Immature natural killer cell (primary cell): Measurements from ENCODE around the gene TGFBRAP1. TPM values are rescaled to one million over a fixed set of nuclear protein-coding genes. Genes with fewer than 3 reads are reported as not detected.

Source experiments
- DNase-seq, 3 donors: peaks; one replicate each; pipeline ENCODE4 v3.0.0; 2022; ENCODE audit warnings: mixed read lengths in 1 of 3
- H3K27ac Mint-ChIP-seq, 6 donors: one replicate each; pipeline ENCODE4 v1.8.0; 2020; ENCODE audit warnings: mixed read lengths in 6 of 6, mild to moderate bottlenecking in 5 of 6, inconsistent platforms in 4 of 6, moderate library complexity in 3 of 6
- H3K27me3 Mint-ChIP-seq, 3 donors: one replicate each; pipeline ENCODE4 v1.8.0; 2020 to 2021; ENCODE audit warnings: low read depth in 3 of 3, mild to moderate bottlenecking in 3 of 3, mixed read lengths in 3 of 3, moderate library complexity in 3 of 3, inconsistent platforms in 1 of 3
- H3K36me3 Mint-ChIP-seq, 3 donors: one replicate each; pipeline ENCODE4 v1.8.0; 2020; ENCODE audit warnings: mixed read lengths in 3 of 3, inconsistent platforms in 2 of 3, mild to moderate bottlenecking in 2 of 3
- H3K4me1 Mint-ChIP-seq, 2 donors: one replicate each; pipeline ENCODE4 v1.8.0; 2020; ENCODE audit warnings: inconsistent platforms in 2 of 2, mild to moderate bottlenecking in 2 of 2, mixed read lengths in 2 of 2, moderate library complexity in 1 of 2
- H3K4me3 Mint-ChIP-seq, 5 donors: one replicate each; pipeline ENCODE4 v1.8.0; 2020; ENCODE audit warnings: mild to moderate bottlenecking in 5 of 5, mixed read lengths in 5 of 5, inconsistent platforms in 3 of 5, moderate library complexity in 3 of 5
- H3K9me3 Mint-ChIP-seq, 6 donors: one replicate each; pipeline ENCODE4 v1.8.0; 2020; ENCODE audit warnings: mild to moderate bottlenecking in 6 of 6, mixed read lengths in 6 of 6, inconsistent platforms in 4 of 6, moderate library complexity in 3 of 6
- polyA plus RNA-seq, 3 donors: library from polyadenylated mRNA; unstranded; fragments of 300-500 nt; fragmentation: Illumina TruSeq; gene quantifications; one replicate each; pipeline ENCODE4 v1.2.3, GENCODE V29; 2021

The TGFBRAP1 gene
- polyA plus RNA-seq, 3 donors from 2014 or later = 10.7 to 29.8 (median 15.7) TPM

DNA sequence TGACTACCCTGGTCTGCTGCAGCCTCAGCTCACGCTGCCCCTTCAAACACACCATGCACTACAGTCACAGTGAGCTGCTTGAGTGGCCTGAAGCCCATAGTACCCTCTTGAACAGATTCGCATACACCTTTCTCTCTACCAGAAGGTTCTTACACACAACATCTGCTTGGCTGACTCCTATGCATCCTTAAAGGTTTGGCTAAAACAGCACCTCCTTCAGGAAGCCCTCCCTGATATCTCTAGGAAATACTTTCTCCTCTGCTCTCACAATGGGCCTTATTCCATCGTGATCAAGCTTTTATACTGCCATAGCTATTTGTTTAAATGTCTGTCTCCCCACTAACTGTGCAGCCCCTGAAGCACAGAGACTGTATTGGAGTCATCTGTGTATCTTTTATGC, 31.5 kb downstream of the TGFBRAP1 start:
- Mint-ChIP-seq H3K4me3 (no peak overlapping the region), H3K27me3 (peaks cover 0 to 2% (median 0%) of the 10 kb centered on the region in 3 donors), H3K9me3 (no peaks in the 10 kb centered on the region), H3K27ac (no peak overlapping the region), H3K36me3 (peaks cover 18 to 37% (median 23%) of the 10 kb centered on the region in 3 donors), H3K4me1 (peaks cover 19 to 34% of the 10 kb centered on the region in 2 donors)
- DNase-seq = no peak

DNA sequence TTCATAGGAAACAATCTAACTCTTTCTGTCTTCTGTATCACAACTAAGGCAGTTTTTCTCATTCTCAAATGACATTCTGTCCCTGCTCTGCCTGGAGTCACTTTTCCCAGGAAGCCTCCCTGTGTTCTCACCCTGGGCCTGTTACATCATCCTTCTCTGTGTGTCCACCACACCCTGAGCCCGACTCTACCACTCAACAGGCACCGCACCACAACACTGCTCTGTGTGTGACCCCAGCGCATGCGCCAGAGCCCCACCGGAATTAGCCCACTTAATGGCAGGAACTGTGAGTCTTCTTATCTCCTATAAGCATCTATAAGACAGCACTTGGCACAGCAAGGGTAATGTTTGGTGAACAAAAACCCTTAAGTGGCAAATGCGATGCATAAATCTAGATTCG, 32.3 kb downstream of the TGFBRAP1 start:
- Mint-ChIP-seq H3K27me3 (peaks cover 0 to 2% (median 0%) of the 10 kb centered on the region in 3 donors), H3K36me3 (peaks cover 18 to 39% (median 26%) of the 10 kb centered on the region in 3 donors), H3K9me3 (no peaks in the 10 kb centered on the region), H3K4me3 (no peak overlapping the region), H3K4me1 (peaks cover 16 to 26% of the 10 kb centered on the region in 2 donors), H3K27ac (peak overlapping the region in 3 of 6 donors; percentile 29 to 63 (median 47))
- no peak for DNase-seq

DNA sequence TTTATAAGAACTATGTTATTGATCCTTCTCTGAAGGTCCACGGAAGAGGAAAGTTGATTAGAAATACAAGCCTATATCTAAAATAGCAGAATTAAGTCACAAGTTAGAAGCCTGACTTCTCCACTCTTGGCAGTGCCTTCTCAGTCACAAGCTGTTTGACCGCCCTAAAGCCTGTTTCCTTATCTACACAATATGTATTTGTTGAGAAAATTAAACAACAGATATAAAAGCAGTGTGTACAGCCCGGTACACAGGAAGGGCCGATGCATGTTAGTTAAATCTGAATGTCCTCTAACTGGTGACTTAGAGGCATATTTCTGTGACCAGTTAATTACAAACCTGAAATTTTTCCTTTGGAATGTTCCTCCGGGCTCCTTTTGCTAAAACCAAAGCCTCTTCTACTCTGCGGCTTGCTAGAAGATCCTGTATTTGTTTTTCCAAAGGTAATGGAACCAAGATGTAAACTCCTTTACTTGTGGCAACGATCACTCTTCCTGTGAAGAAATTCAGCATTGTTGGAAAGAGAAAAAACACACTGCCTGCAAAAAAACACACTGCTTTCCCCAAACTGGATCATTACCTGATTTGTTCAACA, 33.4 kb downstream of the TGFBRAP1 start:
- no peak for DNase-seq
- Mint-ChIP-seq H3K4me3 (no peak overlapping the region), H3K27ac (no peak overlapping the region), H3K4me1 (peaks cover 5 to 16% of the 10 kb centered on the region in 2 donors), H3K36me3 (peaks cover 23 to 47% (median 35%) of the 10 kb centered on the region in 3 donors), H3K27me3 (peaks cover 0 to 2% (median 0%) of the 10 kb centered on the region in 3 donors), H3K9me3 (no peaks in the 10 kb centered on the region)

DNA sequence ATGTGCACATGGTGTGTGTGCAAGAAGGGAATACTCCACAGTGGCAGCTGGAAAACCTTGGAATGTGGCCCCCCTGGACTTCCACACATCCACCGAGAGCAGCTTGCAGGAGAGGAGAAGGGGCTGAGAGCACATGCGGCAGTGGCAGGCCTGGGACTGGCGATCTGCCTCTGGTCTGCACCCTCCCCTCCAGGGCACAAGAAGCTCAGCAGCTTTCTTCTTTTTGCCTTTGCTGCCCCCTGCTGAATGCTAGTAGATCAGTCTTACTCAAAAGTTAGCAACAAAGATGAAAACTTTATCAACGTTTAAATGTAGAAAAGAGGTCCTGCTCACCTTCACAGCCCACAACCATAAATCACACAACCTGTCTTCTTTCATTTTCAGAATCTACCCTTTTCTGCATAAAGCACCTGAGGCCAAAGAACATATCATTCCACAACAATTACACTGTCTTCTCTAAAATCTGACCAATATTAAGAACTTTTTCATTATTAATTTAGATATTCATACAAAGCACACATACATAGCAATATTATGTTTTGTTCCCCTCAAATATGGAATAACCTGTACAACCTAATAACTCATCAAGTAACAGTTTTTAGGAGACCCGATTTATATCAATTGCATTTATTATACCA, 34.6 kb downstream of the TGFBRAP1 start:
- no peaks in the 10 kb centered on the region for H3K9me3 Mint-ChIP-seq
- H3K27me3 Mint-ChIP-seq = peaks cover 0 to 2% (median 0%) of the 10 kb centered on the region in 3 donors
- no peak overlapping the region for H3K4me3 Mint-ChIP-seq
- peak overlapping the region in 1 of 6 donors; percentile 10 for H3K27ac Mint-ChIP-seq
- peak in 2 of 3 donors; percentile 9 to 14 for DNase-seq
- H3K36me3 Mint-ChIP-seq = peaks cover 27 to 54% (median 39%) of the 10 kb centered on the region in 3 donors
- peaks cover 3 to 16% of the 10 kb centered on the region in 2 donors for H3K4me1 Mint-ChIP-seq

DNA sequence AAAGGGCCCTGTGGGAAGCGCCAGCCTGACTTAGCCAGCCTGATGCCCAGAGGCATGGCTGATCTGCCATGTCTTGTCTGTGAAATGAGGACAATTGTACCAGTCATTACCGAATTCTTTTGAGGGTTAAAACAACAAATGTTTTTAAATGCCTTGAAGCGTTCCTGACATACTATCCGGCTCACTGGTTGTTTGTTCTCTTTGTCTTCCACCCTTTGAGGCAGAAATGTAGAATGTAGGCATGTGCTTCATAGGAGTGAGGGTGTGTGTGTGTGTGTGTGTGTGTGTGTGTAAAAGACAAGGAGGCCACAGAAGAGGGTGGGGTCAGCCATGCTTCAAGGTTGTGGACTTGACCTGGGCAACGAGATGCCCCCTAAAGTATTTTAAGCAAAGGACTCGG, 35.5 kb downstream of the TGFBRAP1 start:
- peaks cover 27 to 60% (median 39%) of the 10 kb centered on the region in 3 donors for H3K36me3 Mint-ChIP-seq
- H3K27me3 Mint-ChIP-seq = peaks cover 0 to 2% (median 0%) of the 10 kb centered on the region in 3 donors
- DNase-seq = no peak
- no peak overlapping the region for H3K4me3 Mint-ChIP-seq
- no peaks in the 10 kb centered on the region for H3K9me3 Mint-ChIP-seq
- H3K27ac Mint-ChIP-seq = no peak overlapping the region
- peaks cover 3 to 16% of the 10 kb centered on the region in 2 donors for H3K4me1 Mint-ChIP-seq

DNA sequence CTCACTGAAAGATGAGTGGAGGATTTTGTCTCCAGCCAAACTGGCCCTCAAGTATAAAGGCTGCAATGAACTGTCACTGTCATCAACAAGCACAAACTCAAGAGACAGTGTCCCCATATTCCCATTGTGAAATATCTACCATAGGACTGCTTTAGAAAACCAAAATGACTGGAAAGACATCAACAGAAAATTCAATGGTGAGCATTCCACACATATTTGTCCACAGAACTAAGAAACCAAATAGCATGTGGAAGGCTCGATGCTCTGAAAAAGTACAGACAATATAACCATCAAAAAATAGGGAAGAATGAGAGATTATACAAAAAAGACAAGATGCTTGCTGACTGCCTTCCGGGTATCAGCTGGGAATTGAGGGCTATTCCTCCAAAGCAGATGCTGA, 37.6 kb downstream of the TGFBRAP1 start:
- Mint-ChIP-seq H3K4me3 (no peak overlapping the region), H3K9me3 (no peaks in the 10 kb centered on the region), H3K36me3 (peaks cover 14 to 43% (median 22%) of the 10 kb centered on the region in 3 donors), H3K27me3 (peaks cover 0 to 2% (median 0%) of the 10 kb centered on the region in 3 donors), H3K4me1 (peaks cover 0 to 7% of the 10 kb centered on the region in 2 donors), H3K27ac (no peak overlapping the region)
- no peak for DNase-seq

DNA sequence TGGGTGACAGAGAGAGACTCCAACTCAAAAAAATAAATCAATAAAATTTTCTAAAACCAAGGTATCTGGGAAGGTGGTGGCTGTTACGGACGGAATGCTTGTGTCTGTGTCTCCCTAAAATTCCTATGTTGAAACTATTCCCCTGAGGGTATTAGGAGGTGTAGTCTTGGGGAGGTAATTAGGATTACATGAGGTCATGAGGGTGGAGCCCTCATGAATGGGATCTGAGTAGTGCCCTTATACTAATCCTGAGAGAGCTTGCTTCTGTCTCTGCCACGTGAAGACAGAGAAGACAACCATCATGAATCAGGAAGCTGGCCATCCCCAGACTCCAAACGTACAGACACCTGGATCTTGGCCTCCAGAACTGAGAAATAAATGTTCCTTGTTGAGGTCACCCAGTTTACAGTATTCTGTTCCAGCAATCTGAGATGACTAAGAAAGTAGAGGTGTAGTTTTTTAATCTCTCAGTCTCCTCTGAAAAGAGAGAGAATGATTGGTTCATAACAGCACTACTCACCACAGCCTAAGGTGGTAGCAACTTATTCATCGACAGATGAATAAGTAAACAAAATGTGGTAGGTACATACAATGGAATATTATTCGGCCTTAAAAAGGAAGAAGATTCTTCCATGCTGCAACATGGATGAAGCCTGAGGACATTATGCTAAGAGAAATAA, 38.4 kb downstream of the TGFBRAP1 start:
- Mint-ChIP-seq H3K27me3 (peaks cover 0 to 2% (median 0%) of the 10 kb centered on the region in 3 donors), H3K9me3 (no peaks in the 10 kb centered on the region), H3K4me3 (no peak overlapping the region), H3K36me3 (peaks cover 12 to 40% (median 19%) of the 10 kb centered on the region in 3 donors), H3K4me1 (peaks cover 0 to 5% of the 10 kb centered on the region in 2 donors), H3K27ac (peak overlapping the region in 1 of 6 donors; percentile 24)
- DNase-seq = no peak

DNA sequence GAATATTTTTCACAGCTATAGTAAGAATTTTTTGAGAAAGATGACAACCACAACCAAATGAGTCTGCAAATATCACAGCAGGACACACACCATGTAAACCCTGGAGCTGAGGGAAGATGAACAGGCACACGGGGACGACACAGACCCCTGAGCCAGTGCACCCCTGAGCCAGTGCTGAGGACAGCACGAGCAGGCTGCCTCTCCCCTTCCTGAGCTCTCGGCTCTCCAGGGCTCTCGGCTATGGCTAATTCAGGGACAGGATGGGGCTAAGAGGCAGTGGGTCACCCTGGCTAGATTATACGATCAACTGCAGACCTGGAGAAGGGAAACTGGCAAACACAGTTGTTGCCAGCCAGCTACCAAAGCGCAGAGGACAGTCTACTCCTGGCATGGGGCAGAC, 41.4 kb downstream of the TGFBRAP1 start:
- DNase-seq = no peak
- Mint-ChIP-seq H3K27ac (no peak overlapping the region), H3K27me3 (no peaks in the 10 kb centered on the region), H3K9me3 (no peaks in the 10 kb centered on the region), H3K36me3 (peaks cover 16 to 42% (median 21%) of the 10 kb centered on the region in 3 donors), H3K4me3 (no peak overlapping the region), H3K4me1 (peaks cover 0 to 5% of the 10 kb centered on the region in 2 donors)

DNA sequence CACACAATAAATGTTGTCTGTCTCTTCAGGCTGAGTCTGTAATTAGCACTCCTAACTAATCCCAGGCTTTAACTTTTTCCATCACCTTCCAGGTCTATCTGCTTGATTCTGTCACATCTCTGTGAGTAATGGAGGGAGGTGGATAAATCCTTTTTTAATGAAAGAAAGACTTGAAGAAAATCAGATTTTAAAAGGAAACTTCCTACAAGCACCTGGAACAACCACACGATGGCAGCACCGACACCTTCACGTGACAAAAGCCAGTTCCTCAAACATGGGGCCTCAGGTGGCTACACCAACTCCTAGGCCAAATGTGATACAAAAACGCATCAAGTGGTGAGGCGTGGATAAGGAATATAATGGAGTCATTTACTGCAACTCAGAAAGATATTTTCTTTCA, 41.8 kb downstream of the TGFBRAP1 start:
- peak; percentile 6 to 13 (median 10) for DNase-seq

DNA sequence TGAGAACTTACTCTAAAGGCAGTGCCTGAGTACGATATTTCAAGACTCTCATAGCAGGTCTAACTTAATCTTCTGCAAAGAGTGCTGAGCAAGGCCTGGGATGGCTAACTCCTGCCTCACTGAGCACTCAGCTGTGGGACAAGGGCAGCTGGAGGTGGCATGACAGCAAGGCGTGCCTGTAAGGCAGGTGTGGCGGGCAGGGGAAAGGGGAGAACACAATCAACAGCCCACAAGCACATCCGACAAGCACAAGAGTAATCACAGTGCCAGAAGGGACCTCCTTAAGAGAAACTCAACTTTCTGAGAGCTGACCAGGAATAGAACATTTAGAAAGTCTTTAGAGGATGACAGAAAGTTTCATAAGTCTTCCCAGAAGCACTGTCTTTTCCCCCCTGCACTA, 46.0 kb downstream of the TGFBRAP1 start:
- no peaks in the 10 kb centered on the region for H3K27me3 Mint-ChIP-seq
- peaks cover 0 to 5% of the 10 kb centered on the region in 2 donors for H3K4me1 Mint-ChIP-seq
- no peak overlapping the region for H3K27ac Mint-ChIP-seq
- peaks cover 14 to 37% (median 16%) of the 10 kb centered on the region in 3 donors for H3K36me3 Mint-ChIP-seq
- DNase-seq = no peak
- no peak overlapping the region for H3K4me3 Mint-ChIP-seq
- H3K9me3 Mint-ChIP-seq = no peaks in the 10 kb centered on the region

More for the DNA sequence above, 41.8 kb downstream of the TGFBRAP1 start:
- Mint-ChIP-seq H3K9me3 (no peaks in the 10 kb centered on the region), H3K4me3 (no peak overlapping the region), H3K36me3 (peaks cover 16 to 42% (median 21%) of the 10 kb centered on the region in 3 donors), H3K27ac (no peak overlapping the region), H3K27me3 (no peaks in the 10 kb centered on the region), H3K4me1 (peaks cover 0 to 5% of the 10 kb centered on the region in 2 donors)

DNA sequence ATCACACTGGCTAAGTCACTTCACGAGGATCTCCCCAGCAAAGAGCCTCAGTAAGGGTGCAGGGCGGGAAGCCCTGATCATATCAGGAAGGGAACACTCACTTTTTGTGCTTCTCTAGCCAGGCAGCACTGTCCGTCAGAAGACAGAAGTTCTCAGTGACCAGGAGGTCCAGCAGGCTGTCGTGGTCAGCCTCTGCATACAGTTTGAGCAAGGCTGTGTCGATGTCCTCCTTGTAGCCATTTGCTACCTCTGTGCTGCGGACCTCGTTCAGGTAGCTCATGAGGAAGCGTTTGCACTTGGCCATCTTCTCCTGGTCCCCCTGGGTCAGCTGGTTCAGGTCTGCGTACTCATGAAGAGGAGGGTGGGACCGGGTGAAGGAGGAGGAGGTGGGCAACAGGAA, 49.3 kb downstream of the TGFBRAP1 start:
- H3K9me3 Mint-ChIP-seq = no peaks in the 10 kb centered on the region
- H3K36me3 Mint-ChIP-seq = peaks cover 16 to 57% (median 30%) of the 10 kb centered on the region in 3 donors
- H3K4me3 Mint-ChIP-seq = no peak overlapping the region
- no peak for DNase-seq
- H3K27me3 Mint-ChIP-seq = no peaks in the 10 kb centered on the region
- no peaks in the 10 kb centered on the region for H3K4me1 Mint-ChIP-seq
- peak overlapping the region in 1 of 6 donors; percentile 7 for H3K27ac Mint-ChIP-seq

DNA sequence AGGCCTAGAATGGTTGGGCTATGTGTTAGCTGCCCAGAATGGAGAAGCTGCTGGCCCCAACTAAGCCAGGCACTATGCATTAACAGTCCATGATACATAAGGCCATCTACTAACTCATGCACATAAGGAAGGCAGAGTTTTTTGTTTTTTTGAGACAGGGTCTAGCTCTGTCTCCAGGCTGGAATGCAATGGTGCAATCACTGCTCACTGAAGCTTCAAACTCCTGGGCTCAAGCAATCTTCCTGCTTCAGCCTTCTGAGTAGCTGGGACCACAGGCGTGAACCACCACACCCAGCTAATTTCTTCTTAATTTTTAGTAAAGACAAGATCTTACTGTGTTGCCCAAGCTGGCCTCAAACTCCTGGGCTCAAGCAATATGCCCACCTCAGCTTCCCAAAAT, 50.4 kb downstream of the TGFBRAP1 start:
- Mint-ChIP-seq H3K27ac (peak overlapping the region in 2 of 6 donors; percentile 58 to 63), H3K4me3 (no peak overlapping the region), H3K9me3 (no peaks in the 10 kb centered on the region), H3K36me3 (peaks cover 11 to 52% (median 33%) of the 10 kb centered on the region in 3 donors), H3K4me1 (no peaks in the 10 kb centered on the region), H3K27me3 (no peaks in the 10 kb centered on the region)
- no peak for DNase-seq

DNA sequence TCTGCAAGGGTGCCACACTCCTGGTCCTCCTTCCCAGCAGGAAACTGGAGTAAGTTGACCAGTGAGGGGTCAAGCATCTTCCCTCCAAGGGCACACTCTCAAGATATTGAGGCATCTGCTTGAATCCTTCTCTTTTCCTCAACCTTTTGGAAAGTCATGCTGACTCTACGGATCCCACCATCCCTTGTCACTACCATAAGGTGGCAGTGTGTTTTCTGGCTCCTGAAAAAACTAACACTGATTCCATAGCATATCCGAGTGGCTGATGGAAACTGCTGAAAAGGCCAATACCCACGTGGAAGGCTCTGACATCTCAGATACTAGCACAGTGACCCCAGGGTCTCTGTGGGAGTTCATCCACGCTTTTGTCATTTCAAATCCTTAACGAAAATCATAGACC, 50.9 kb downstream of the TGFBRAP1 start:
- Mint-ChIP-seq H3K4me1 (no peaks in the 10 kb centered on the region), H3K36me3 (peaks cover 11 to 54% (median 35%) of the 10 kb centered on the region in 3 donors), H3K27me3 (no peaks in the 10 kb centered on the region), H3K27ac (peak overlapping the region in 1 of 6 donors; percentile 63), H3K9me3 (no peaks in the 10 kb centered on the region), H3K4me3 (no peak overlapping the region)
- no peak for DNase-seq

DNA sequence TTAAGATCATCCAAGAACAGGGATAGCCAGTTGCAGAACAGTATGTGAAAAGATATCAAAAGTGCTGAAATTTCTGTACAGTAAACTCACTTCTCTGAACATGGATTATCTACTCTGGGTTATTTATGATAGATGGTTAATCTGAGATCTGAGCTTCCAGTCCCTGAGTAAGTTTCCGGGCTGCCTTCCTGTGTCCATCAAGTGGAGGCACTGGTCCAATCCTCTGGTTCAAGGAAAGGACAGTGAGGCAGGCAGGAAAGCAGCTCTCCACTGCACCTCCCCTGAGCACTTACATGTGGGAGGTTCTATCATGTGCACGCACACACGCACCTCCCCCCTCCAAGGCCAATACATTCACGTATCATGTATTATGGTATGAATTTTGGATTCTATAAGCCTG, 55.5 kb downstream of the TGFBRAP1 start:
- H3K9me3 Mint-ChIP-seq = no peaks in the 10 kb centered on the region
- H3K4me1 Mint-ChIP-seq = no peaks in the 10 kb centered on the region
- H3K27me3 Mint-ChIP-seq = peaks cover 0 to 2% (median 0%) of the 10 kb centered on the region in 3 donors
- H3K27ac Mint-ChIP-seq = no peak overlapping the region
- no peak for DNase-seq
- peaks cover 4 to 57% (median 30%) of the 10 kb centered on the region in 3 donors for H3K36me3 Mint-ChIP-seq
- H3K4me3 Mint-ChIP-seq = no peak overlapping the region
